HepG2 (cell line): ENCODE measurements around the gene PITX3. TPM values are rescaled to one million over a fixed set of nuclear protein-coding genes. Genes with fewer than 3 reads are reported as not detected.

Experiments used
- ATAC-seq: fragments of 200-7000 bp; cut with Tn5 transposase; 3 replicates; pipeline ENCODE4 v1.9.1; 2020; ENCODE audit warnings: mild to moderate bottlenecking, moderate library complexity
- BruUV-seq: library from RNA; stranded (reverse); fragments of 400-500 nt; replicated peaks from 2 replicates; lab custom pipeline; 2021; lab: Mats Ljungman, UMichigan
- CTCF ChIA-PET: fragments of 300-600 bp; formaldehyde crosslinking; extraction: SDS; loops from one replicate; lab custom pipeline; 2021; ENCODE audit warnings: low total read pairs, inconsistent platforms, low intra/inter-chr PET ratio; lab: Yijun Ruan, JAX
- POLR2A ChIA-PET: fragments of 350-600 bp; sonication (Branson Sonifier 250); formaldehyde crosslinking; loops from one replicate; lab custom pipeline; 2020; ENCODE audit warnings: antibody characterized with exemption, inconsistent platforms; lab: Yijun Ruan, JAX
- DNase-seq: peaks from one replicate; pipeline ENCODE4 v3.0.0-alpha.2; 2015; ENCODE audit warnings: low spot score
- FAIRE-seq: peaks from 3 replicates; lab custom pipeline; 2011; peaks lifted over from hg19 to GRCh38; lab: Jason Lieb, UNC
- H2AFZ ChIP-seq: one replicate; pipeline ENCODE4 v1.6.1; 2011; ENCODE audit warnings: low read length, inconsistent platforms
- H3K27ac ChIP-seq: fragments of 300-600 bp; 3 replicates; pipeline ENCODE4 v1.8.0; 2011; ENCODE audit warnings: mixed run types, mild to moderate bottlenecking, mixed read lengths, low read length, inconsistent platforms; ENCODE audit not compliant: insufficient read depth; ENCODE audit errors: extremely low read length
- H3K27me3 ChIP-seq, 2 experiments: fragments of 200-600 bp in 1 of 2; 2 replicates in 1 of 2; 3 replicates in 1 of 2; pipeline versions ENCODE4 v1.6.0 to v1.8.0; 2011; ENCODE audit warnings: low read length in 2 of 2, mild to moderate bottlenecking in 2 of 2, moderate library complexity in 2 of 2, inconsistent platforms in 1 of 2; ENCODE audit not compliant: insufficient read depth in 2 of 2, control insufficient read depth in 1 of 2
- H3K36me3 ChIP-seq, 2 experiments: fragments of 200-600 bp in 1 of 2; replicated peaks in 1 of 2; 2 replicates in 1 of 2; 3 replicates in 1 of 2; pipeline versions ENCODE4 v1.5.1 to v1.8.0; 2011; ENCODE audit warnings: low read length in 2 of 2, inconsistent platforms in 1 of 2; ENCODE audit not compliant: insufficient read depth in 2 of 2, control insufficient read depth in 1 of 2
- H3K4me1 ChIP-seq: 2 replicates; pipeline ENCODE4 v1.5.1; 2012; ENCODE audit warnings: low read length, inconsistent platforms; ENCODE audit not compliant: insufficient read depth
- H3K4me2 ChIP-seq: 2 replicates; pipeline ENCODE4 v1.6.0; 2011; ENCODE audit warnings: low read depth, low read length, inconsistent platforms
- H3K4me3 ChIP-seq, 3 experiments: fragments of 200-600 bp in 1 of 3; sonication (generic), shearing (Covaris generic) in 1 of 3; replicated peaks in 1 of 3; 2 replicates each; pipeline ENCODE4 v1.5.1; 2011 to 2016; ENCODE audit warnings: low read length in 3 of 3, inconsistent platforms in 2 of 3, low read depth in 2 of 3, mild to moderate bottlenecking in 2 of 3, control low read depth in 1 of 3, mixed read lengths in 1 of 3; ENCODE audit not compliant: insufficient read depth in 1 of 3
- H3K79me2 ChIP-seq: one replicate; pipeline ENCODE4 v1.6.1; 2011; ENCODE audit warnings: low read length, inconsistent platforms; ENCODE audit not compliant: insufficient read depth
- H3K9ac ChIP-seq: 2 replicates; pipeline ENCODE4 v1.6.0; 2011; ENCODE audit warnings: mild to moderate bottlenecking, low read depth, low read length, inconsistent platforms; ENCODE audit not compliant: insufficient read depth
- H3K9me3 ChIP-seq: 2 replicates; pipeline ENCODE4 v1.5.1; 2012; ENCODE audit warnings: mild to moderate bottlenecking, low read length
- H4K20me1 ChIP-seq: 2 replicates; pipeline ENCODE4 v1.6.0; 2011; ENCODE audit warnings: inconsistent platforms, mild to moderate bottlenecking, low read length, moderate library complexity; ENCODE audit not compliant: insufficient read depth
- HMG20B ChIP-seq: conservative IDR thresholded peaks from 2 replicates; pipeline ENCODE4 v1.6.1; 2016; ENCODE audit warnings: missing genetic modification reagents, missing compliant biosample characterization
- MXI1 ChIP-seq: IDR thresholded peaks from 3 replicates; pipeline ENCODE4 v1.6.1; 2012; ENCODE audit warnings: low read depth, low read length, inconsistent platforms, borderline replicate concordance
- PRPF4 ChIP-seq: fragments of 200-400 bp; formaldehyde crosslinking; IDR thresholded peaks from 2 replicates; pipeline ENCODE4 v1.6.1; 2016; ENCODE audit warnings: low read length, low read depth; ENCODE audit not compliant: poor library complexity, severe bottlenecking
- ZFYVE20 ChIP-seq: sonication (generic); formaldehyde crosslinking; IDR thresholded peaks from 2 replicates; pipeline ENCODE4 v1.8.0; 2023; ENCODE audit warnings: low read depth, mild to moderate bottlenecking, moderate library complexity, missing genetic modification reagents, borderline replicate concordance
- ZNF530 ChIP-seq: sonication (generic); formaldehyde crosslinking; IDR thresholded peaks from 2 replicates; pipeline ENCODE4 v1.5.0; 2020; ENCODE audit warnings: low read depth, mild to moderate bottlenecking, missing genetic modification reagents
- WGBS: methylation state at CpG from one replicate; pipeline ENCODE4 v1.1.6; 2017; ENCODE audit warnings: low lambda C conversion rate; 5-methylcytosine and 5-hydroxymethylcytosine counted together
- in situ Hi-C: cut with HindIII; loops from 2 replicates; pipeline ENCODE4 v1.10.0; 2017; ENCODE audit warnings: low pct_unique_long_range_greater_than_20kb; ENCODE audit not compliant: extremely low pct_ligation_motif_present
- intact Hi-C: fragments of 100-400 bp; cut with micrococcal nuclease; formaldehyde crosslinking; loops from one replicate; pipeline ENCODE4 v1.10.0; 2022; ENCODE audit not compliant: unreplicated experiment
- polyA plus RNA-seq, 8 experiments: library from polyadenylated mRNA; depleted of rRNA in 3 of 8; stranded (reverse) in 7 of 8; unstranded in 1 of 8; fragments of >200 nt; fragmentation: Illumina TruSeq in 4 of 8; extraction: Trizol in 4 of 8; gene quantifications; 2 replicates each; pipeline versions ENCODE4 v1.2.1 to v1.2.3, GENCODE V29; 2011 to 2016; ENCODE audit warnings: low read depth in 4 of 8, missing spikeins in 1 of 8, mixed read lengths in 1 of 8; ENCODE audit not compliant: insufficient read depth in 1 of 8
- total RNA-seq, 5 experiments: library from RNA; depleted of rRNA; stranded (reverse); fragments of >200 nt; fragmentation: Illumina TruSeq; extraction: Trizol; gene quantifications; 2 replicates each; pipeline ENCODE4 v1.2.3, GENCODE V29; 2016; ENCODE audit warnings: low read depth in 1 of 5
- TF ChIP-seq, protein P1 (sequence below): sonication (generic); formaldehyde crosslinking; IDR thresholded peaks from 2 replicates; pipeline ENCODE4 v1.4.0; 2020; ENCODE audit warnings: missing genetic modification reagents; ENCODE audit errors: not compliant biosample characterization
- TF ChIP-seq, protein P2 (sequence below): sonication (generic); formaldehyde crosslinking; IDR thresholded peaks from 2 replicates; pipeline ENCODE4 v1.5.1; 2020; ENCODE audit warnings: missing genetic modification reagents, mild to moderate bottlenecking, borderline replicate concordance
- TF ChIP-seq, protein P3 (sequence below): sonication (generic); formaldehyde crosslinking; IDR thresholded peaks from one replicate; pipeline ENCODE4 v1.5.1; 2020; ENCODE audit warnings: mild to moderate bottlenecking, missing genetic modification reagents; ENCODE audit errors: not compliant biosample characterization
- TF ChIP-seq, protein P4 (sequence below): sonication (generic); formaldehyde crosslinking; conservative IDR thresholded peaks from 2 replicates; pipeline ENCODE4 v1.5.0; 2020; ENCODE audit warnings: missing genetic modification reagents
- TF ChIP-seq, protein P5 (sequence below): sonication (generic); formaldehyde crosslinking; IDR thresholded peaks from 2 replicates; pipeline ENCODE4 v1.9.0; 2022; ENCODE audit warnings: missing genetic modification reagents, mild to moderate bottlenecking, borderline replicate concordance

Gene PITX3
- total and polyA plus RNA-seq, 2 of the 13 experiments (the other 11 are each of a cell fraction or from before 2014, with no cell fraction given), result not detected

- H3K27me3 ChIP-seq, result no peaks in the 10 kb centered on the region
- BruUV-seq, result no TSS peak
- DNase-seq (no peak), ATAC-seq (no peak), FAIRE-seq (no peak)
- no peak overlapping the region for H3K4me3 ChIP-seq
- in situ Hi-C loops (no loop called here), intact Hi-C loops (no loop called here)
- no peaks in the 10 kb centered on the region for H3K4me1 ChIP-seq
- no peak overlapping the region for H3K4me2 ChIP-seq
- H3K79me2 ChIP-seq, result peaks cover 64% of the 10 kb centered on the region
- H3K9ac ChIP-seq, result no peak overlapping the region
- no peak overlapping the region for H2AFZ ChIP-seq
- peaks cover 5 to 19% of the 10 kb centered on the region in 2 experiments; a peak in 4 of 5 replicates for H3K36me3 ChIP-seq
- 93% methylated on average over 1 of the region's 1 CpG for WGBS
- H3K27ac ChIP-seq, result no peak overlapping the region
- peaks cover 7% of the 10 kb centered on the region for H4K20me1 ChIP-seq
- POLR2A ChIA-PET, result no interaction called here
- H3K9me3 ChIP-seq, result no peaks in the 10 kb centered on the region
- CTCF ChIA-PET, result no interaction called here
- no peak for TF ChIP-seq ZNF530 (CRISPR knock-in tag)
- no peak for TF ChIP-seq ZFYVE20 (CRISPR knock-in tag)
- TF ChIP-seq, protein P1, sequence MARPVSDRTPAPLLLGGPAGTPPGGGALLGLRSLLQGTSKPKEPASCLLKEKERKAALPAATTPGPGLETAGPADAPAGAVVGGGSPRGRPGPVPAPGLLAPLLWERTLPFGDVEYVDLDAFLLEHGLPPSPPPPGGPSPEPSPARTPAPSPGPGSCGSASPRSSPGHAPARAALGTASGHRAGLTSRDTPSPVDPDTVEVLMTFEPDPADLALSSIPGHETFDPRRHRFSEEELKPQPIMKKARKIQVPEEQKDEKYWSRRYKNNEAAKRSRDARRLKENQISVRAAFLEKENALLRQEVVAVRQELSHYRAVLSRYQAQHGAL (CRISPR knock-in tag), result no peak
- TF ChIP-seq, protein P2, sequence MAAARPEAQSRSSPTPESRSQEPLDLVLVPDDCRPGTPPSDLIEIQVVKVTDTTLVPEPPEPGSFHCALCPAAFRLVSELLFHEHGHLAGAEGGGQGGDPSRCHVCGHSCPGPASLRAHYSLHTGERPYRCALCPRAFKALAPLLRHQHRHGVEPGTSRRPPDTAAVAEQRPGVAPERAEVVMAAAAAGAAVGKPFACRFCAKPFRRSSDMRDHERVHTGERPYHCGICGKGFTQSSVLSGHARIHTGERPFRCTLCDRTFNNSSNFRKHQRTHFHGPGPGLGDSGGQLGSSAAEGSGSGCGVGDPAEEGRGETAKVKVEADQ (CRISPR knock-in tag), result no peak
- TF ChIP-seq PRPF4, result no peak
- TF ChIP-seq, protein P3, sequence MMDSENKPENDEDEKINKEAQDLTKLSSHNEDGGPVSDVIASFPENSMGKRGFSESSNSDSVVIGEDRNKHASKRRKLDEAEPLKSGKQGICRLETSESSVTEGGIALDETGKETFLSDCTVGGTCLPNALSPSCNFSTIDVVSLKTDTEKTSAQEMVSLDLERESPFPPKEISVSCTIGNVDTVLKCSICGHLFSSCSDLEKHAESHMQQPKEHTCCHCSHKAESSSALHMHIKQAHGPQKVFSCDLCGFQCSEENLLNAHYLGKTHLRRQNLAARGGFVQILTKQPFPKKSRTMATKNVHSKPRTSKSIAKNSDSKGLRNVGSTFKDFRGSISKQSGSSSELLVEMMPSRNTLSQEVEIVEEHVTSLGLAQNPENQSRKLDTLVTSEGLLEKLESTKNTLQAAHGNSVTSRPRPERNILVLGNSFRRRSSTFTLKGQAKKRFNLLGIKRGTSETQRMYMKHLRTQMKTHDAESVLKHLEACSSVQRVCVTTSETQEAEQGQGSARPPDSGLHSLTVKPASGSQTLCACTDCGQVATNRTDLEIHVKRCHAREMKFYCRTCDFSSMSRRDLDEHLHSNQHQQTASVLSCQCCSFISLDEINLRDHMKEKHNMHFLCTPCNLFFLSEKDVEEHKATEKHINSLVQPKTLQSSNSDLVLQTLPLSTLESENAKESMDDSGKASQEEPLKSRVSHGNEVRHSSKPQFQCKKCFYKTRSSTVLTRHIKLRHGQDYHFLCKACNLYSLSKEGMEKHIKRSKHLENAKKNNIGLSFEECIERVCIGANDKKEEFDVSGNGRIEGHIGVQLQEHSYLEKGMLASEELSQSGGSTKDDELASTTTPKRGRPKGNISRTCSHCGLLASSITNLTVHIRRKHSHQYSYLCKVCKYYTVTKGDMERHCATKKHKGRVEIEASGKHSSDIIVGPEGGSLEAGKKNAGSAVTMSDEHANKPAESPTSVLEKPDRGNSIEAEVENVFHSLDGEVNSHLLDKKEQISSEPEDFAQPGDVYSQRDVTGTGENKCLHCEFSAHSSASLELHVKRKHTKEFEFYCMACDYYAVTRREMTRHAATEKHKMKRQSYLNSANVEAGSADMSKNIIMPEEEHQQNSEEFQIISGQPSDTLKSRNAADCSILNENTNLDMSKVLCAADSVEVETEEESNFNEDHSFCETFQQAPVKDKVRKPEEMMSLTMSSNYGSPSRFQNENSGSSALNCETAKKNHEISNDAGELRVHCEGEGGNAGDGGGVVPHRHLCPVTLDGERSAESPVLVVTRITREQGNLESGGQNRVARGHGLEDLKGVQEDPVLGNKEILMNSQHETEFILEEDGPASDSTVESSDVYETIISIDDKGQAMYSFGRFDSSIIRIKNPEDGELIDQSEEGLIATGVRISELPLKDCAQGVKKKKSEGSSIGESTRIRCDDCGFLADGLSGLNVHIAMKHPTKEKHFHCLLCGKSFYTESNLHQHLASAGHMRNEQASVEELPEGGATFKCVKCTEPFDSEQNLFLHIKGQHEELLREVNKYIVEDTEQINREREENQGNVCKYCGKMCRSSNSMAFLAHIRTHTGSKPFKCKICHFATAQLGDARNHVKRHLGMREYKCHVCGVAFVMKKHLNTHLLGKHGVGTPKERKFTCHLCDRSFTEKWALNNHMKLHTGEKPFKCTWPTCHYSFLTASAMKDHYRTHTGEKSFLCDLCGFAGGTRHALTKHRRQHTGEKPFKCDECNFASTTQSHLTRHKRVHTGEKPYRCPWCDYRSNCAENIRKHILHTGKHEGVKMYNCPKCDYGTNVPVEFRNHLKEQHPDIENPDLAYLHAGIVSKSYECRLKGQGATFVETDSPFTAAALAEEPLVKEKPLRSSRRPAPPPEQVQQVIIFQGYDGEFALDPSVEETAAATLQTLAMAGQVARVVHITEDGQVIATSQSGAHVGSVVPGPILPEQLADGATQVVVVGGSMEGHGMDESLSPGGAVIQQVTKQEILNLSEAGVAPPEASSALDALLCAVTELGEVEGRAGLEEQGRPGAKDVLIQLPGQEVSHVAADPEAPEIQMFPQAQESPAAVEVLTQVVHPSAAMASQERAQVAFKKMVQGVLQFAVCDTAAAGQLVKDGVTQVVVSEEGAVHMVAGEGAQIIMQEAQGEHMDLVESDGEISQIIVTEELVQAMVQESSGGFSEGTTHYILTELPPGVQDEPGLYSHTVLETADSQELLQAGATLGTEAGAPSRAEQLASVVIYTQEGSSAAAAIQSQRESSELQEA (CRISPR knock-in tag), result no peak
- TF ChIP-seq HMG20B (CRISPR knock-in tag), result no peak
- TF ChIP-seq, protein P4, sequence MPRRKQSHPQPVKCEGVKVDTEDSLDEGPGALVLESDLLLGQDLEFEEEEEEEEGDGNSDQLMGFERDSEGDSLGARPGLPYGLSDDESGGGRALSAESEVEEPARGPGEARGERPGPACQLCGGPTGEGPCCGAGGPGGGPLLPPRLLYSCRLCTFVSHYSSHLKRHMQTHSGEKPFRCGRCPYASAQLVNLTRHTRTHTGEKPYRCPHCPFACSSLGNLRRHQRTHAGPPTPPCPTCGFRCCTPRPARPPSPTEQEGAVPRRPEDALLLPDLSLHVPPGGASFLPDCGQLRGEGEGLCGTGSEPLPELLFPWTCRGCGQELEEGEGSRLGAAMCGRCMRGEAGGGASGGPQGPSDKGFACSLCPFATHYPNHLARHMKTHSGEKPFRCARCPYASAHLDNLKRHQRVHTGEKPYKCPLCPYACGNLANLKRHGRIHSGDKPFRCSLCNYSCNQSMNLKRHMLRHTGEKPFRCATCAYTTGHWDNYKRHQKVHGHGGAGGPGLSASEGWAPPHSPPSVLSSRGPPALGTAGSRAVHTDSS (CRISPR knock-in tag), result no peak
- no peak for TF ChIP-seq MXI1
- TF ChIP-seq, protein P5, sequence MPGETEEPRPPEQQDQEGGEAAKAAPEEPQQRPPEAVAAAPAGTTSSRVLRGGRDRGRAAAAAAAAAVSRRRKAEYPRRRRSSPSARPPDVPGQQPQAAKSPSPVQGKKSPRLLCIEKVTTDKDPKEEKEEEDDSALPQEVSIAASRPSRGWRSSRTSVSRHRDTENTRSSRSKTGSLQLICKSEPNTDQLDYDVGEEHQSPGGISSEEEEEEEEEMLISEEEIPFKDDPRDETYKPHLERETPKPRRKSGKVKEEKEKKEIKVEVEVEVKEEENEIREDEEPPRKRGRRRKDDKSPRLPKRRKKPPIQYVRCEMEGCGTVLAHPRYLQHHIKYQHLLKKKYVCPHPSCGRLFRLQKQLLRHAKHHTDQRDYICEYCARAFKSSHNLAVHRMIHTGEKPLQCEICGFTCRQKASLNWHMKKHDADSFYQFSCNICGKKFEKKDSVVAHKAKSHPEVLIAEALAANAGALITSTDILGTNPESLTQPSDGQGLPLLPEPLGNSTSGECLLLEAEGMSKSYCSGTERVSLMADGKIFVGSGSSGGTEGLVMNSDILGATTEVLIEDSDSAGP (CRISPR knock-in tag), result no peak
Observed at GRCh38 chr10:102254426-102254825, 13.1 kb upstream of the PITX3 start.
